ENCODE results near the gene KCNK3.
"Not testable (repeated sequence)": the region's sequence is repeated elsewhere in the genome, so short reads cannot be mapped to it uniquely, and the experiment has no call there.

Gene KCNK3

GRCh38 chr2:26733413-26733812, 40.9 kb downstream of the KCNK3 start:
- DNase-seq = peak; percentile 7

GRCh38 chr2:26735097-26735496, 42.6 kb downstream of the KCNK3 start:
- no peak for DNase-seq

GRCh38 chr2:26735883-26736588, 43.5 kb downstream of the KCNK3 start:
- no peak for DNase-seq

GRCh38 chr2:26737221-26737620, 44.7 kb downstream of the KCNK3 start:
- DNase-seq = no peak

- DNase-seq = no peak
These were observed 46.0 kb downstream of the KCNK3 start for GRCh38 chr2:26738481-26738880.

- DNase-seq = no peak
These were observed 47.0 kb downstream of the KCNK3 start for GRCh38 chr2:26739514-26739913.

GRCh38 chr2:26740346-26740745, 47.8 kb downstream of the KCNK3 start:
- no peak for DNase-seq

GRCh38 chr2:26740890-26741302, 48.4 kb downstream of the KCNK3 start:
- no peak for DNase-seq

- DNase-seq = no peak
These were observed 49.7 kb downstream of the KCNK3 start for GRCh38 chr2:26742048-26742770.

- DNase-seq = no peak
These were observed 51.3 kb downstream of the KCNK3 start for GRCh38 chr2:26743852-26744251.

GRCh38 chr2:26744953-26745352, 52.4 kb downstream of the KCNK3 start:
- DNase-seq = no peak

GRCh38 chr2:26745609-26746327, 53.2 kb downstream of the KCNK3 start:
- DNase-seq = peak; percentile 47

- no peak for DNase-seq
These were observed 54.4 kb downstream of the KCNK3 start for GRCh38 chr2:26746934-26747333.

- DNase-seq = not testable (repeated sequence)
These were observed 57.4 kb downstream of the KCNK3 start for GRCh38 chr2:26749787-26750420.

GRCh38 chr2:26750467-26750866, 57.9 kb downstream of the KCNK3 start:
- not testable (repeated sequence) for DNase-seq

GRCh38 chr2:26752656-26753055, 60.1 kb downstream of the KCNK3 start:
- no peak for DNase-seq

GRCh38 chr2:26754539-26754938, 62.0 kb downstream of the KCNK3 start:
- DNase-seq = no peak

- DNase-seq = no peak
These were observed 62.6 kb downstream of the KCNK3 start for GRCh38 chr2:26754972-26755670.

- no peak for DNase-seq
These were observed 63.8 kb downstream of the KCNK3 start for GRCh38 chr2:26756337-26756736.

- no peak for DNase-seq
These were observed 65.6 kb downstream of the KCNK3 start for GRCh38 chr2:26757873-26758789.

- DNase-seq = no peak
These were observed 66.3 kb downstream of the KCNK3 start for GRCh38 chr2:26758790-26759321.
